HG03108 (cell line): ENCODE data around the gene IQGAP3.

Experiments
- ATAC-seq: cut with Tn5 transposase; IDR thresholded peaks from one replicate; pipeline ENCODE4 v1.9.1; 2021; ENCODE audit warnings: moderate library complexity; ENCODE audit not compliant: unreplicated experiment

Gene IQGAP3

GRCh38 chr1:156543066-156543465 lies 29.3 kb downstream of the IQGAP3 start:
- no peak for ATAC-seq

- ATAC-seq: no peak
Measured at GRCh38 chr1:156540955-156541354, 31.4 kb downstream of the IQGAP3 start.

GRCh38 chr1:156539818-156540355 lies 32.5 kb downstream of the IQGAP3 start:
- no peak for ATAC-seq

- ATAC-seq: no peak
Measured at GRCh38 chr1:156538711-156539440, 33.5 kb downstream of the IQGAP3 start.

- no peak for ATAC-seq
Measured at GRCh38 chr1:156537027-156537426, 35.3 kb downstream of the IQGAP3 start.

- no peak for ATAC-seq
Measured at GRCh38 chr1:156534424-156535060, 37.8 kb downstream of the IQGAP3 start.

GRCh38 chr1:156533568-156534220 lies 38.7 kb downstream of the IQGAP3 start:
- ATAC-seq: no peak

GRCh38 chr1:156532374-156532773 lies 40.0 kb downstream of the IQGAP3 start:
- no peak for ATAC-seq

- no peak for ATAC-seq
Measured at GRCh38 chr1:156530006-156530405, 42.4 kb downstream of the IQGAP3 start.

- ATAC-seq: no peak
Measured at GRCh38 chr1:156528875-156529425, 43.4 kb downstream of the IQGAP3 start.

GRCh38 chr1:156528231-156528630 lies 44.1 kb downstream of the IQGAP3 start:
- no peak for ATAC-seq

- no peak for ATAC-seq
Measured at GRCh38 chr1:156527584-156527983, 44.8 kb downstream of the IQGAP3 start.

- no peak for ATAC-seq
Measured at GRCh38 chr1:156525856-156526489, 46.4 kb downstream of the IQGAP3 start.

- no peak for ATAC-seq
Measured at GRCh38 chr1:156525071-156525501, 47.3 kb downstream of the IQGAP3 start.

GRCh38 chr1:156524481-156524869 lies 47.9 kb downstream of the IQGAP3 start:
- no peak for ATAC-seq

- no peak for ATAC-seq
Measured at GRCh38 chr1:156523801-156524480, 48.4 kb downstream of the IQGAP3 start.

- ATAC-seq: no peak
Measured at GRCh38 chr1:156522443-156522970, 49.9 kb downstream of the IQGAP3 start.

GRCh38 chr1:156517748-156518147 lies 54.6 kb downstream of the IQGAP3 start:
- no peak for ATAC-seq

- ATAC-seq: no peak
Measured at GRCh38 chr1:156516821-156517220, 55.5 kb downstream of the IQGAP3 start.

- no peak for ATAC-seq
Measured at GRCh38 chr1:156515956-156516355, 56.4 kb downstream of the IQGAP3 start.
